Measurements from ENCODE around the gene SRP68.

Gene SRP68

DNA sequence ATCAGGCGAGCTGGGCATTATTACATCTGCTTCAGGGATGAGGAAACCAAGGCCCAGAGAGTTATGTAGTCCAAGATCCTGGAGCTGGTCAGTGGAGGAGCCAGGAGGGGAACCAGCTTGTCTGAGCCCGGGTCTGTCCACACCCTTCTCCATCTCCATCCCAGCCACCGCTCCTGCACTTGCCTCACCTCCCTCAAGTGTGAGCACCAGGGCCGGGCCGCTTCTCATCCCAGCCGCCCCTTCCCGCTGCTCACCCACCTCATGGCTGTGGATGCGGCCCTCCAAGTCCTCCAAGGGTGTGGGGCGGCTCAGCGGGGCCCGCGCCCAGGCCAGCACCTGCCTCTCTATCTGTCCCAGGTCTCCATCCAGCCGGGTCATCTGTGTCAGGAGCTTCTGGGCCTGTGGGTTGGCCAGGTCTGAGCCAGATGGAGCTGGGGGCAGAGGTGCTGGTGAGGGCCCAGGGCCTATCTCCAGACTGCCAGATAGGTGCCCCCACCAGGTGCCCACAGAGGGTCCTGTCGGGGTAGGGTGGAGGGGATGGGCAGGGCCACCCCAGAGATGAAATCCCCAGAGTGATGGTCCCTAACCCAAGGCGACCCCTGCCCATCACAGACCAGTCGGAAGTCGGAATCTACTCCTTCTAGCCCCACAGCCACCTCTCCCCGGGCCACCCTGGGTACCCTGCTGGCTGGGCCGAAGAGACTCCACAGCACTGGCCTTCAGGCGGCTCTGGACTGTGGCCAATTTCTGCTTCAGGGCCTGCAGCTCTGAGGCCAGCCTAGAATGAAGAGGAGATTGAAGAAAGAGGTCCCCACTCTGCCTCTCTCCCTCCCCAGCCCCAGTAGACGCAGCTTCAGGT, 54.6 kb downstream of the SRP68 start:
- DNase-seq (ENCODE audit: low spot score) = no peak

DNA sequence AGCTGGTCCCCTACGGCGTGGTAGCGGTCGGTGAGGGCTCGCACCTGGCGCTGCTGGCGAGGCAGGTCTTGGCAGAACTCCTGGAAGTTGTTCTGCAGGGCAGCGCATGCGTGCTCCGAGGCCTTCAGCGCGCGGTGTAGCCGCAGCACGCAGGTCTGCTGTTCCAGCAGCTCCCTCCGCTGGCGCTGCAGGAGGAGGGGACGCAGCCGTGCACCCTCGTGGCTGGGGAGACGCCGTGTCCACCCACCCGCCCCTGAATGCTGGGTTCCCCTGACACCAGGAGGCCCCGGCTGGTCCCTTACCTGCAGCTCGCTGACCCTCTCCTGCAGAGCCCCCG, 57.4 kb downstream of the SRP68 start:
- DNase-seq (ENCODE audit: low spot score) = no peak

DNA sequence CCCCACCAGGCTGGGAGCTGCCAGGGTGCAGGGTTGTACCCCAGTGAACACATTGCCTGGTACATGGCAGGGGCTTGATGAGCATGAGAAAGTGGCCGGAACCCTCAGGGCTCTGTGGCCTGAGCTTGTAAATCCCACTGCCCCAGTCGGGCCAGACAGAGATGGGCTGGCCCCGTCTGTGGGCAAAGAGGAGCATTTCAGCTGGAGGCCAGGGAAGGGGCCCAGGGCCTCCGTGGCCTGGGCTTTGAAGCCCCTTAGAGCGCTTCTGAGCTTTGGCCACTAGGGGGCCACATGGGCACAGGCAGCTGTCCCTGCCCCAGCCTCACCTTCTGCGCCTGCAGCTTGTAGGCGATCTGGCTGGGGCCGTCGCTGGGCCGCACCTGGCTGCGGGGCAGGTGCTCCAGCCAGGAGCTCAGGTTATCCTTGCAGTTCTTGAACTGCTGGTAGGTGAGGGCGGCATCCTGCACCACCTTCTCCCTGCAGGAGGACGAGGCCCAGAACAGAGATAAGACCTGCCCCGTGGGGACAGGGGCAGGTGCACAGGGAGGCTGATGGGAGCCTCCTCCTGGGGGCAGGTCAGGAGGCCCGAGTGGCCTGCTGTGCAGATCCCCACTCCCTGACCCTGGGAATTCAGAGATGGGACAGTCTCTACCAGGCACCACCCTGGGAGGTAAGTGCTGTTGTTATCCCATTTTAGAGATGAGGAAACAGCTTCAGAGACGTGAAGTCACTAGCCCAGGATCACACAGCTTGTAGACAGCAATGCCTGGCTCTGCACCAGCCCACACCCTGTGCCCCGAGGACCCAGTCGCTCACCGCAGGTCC, 58.0 kb downstream of the SRP68 start:
- peak; percentile 91 for DNase-seq (ENCODE audit: low spot score)

DNA sequence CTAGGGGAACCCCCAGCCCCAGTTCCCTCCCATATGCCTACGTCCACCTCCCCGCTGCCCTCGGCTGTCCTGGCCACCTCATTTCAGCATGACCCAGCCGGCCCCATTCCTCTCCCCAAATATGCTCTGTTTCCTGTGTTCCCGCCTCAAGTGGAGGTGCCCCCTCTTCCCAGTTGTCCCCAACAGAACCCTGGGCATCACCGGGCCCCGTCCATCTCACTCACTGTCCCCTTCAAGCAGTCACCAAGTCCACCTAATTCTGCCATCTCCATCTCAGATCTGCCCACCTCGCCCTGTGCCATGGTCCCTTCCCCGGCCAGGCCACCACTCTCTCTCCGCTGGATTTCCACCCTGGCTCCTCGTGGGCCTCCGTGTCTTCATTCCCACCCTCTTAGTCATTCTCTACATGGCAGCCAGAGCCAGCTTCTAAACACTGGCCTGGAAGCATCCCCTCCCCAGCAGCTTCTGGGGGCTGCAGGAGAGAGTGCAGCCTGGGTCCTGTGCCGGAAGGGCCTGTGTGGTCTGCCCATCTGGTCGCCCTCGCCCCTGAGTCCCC, 58.9 kb downstream of the SRP68 start:
- DNase-seq (ENCODE audit: low spot score) = no peak

DNA sequence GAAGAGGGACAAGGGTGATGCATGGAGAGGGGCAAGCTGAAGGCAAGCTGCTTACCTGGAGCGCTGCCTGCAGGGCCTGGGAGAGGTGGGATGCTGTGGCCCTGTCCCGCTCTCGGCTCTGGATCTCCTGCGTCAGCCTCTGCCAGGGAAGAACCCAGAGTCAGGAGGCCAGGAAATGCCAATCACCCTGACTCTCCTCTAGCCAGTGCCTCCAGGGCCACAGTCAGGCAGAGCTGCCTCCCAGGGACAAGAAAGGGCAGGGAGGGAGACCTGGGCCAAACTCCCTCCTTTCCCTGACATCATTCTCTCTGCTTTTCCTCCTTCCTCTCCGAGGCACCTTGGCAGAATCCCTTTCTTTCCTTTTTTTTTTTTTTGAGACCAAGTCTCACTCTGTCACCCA, 60.4 kb downstream of the SRP68 start:
- no peak for DNase-seq (ENCODE audit: low spot score)

DNA sequence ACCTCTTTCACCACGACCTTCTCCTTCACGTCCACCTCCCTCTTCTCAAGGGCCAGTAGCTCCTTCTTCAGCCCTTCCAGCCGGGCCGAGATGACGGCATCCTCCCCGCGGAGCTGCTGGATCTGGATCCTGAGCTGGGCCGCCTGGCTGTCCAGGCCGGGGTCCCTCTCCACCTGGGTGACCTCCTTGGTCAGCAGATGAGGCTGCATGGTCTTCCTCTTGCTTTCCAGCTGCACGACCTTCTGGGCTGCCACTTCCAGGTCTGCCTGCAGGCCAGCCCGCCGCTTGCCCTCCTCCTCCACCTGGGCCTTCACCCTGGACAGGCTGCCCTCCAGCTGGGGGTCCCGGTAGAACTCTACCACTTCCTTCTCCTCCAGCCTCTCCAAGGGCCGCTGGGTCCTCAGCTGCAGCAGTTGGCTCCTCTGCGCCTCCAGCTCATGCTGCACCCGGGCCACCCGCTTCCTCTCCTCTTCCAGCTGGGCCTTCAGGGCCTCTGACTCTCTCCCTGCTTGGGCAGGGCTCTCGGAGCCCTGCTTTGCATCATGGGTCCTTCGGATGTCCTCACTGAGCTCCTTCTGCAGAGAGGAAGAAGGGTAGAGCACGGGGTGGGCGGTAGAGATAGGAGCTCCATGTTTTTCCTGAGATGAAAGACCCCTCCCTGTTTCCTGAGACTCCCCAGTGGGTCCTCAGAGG, 62.2 kb downstream of the SRP68 start:
- DNase-seq (ENCODE audit: low spot score) = no peak

DNA sequence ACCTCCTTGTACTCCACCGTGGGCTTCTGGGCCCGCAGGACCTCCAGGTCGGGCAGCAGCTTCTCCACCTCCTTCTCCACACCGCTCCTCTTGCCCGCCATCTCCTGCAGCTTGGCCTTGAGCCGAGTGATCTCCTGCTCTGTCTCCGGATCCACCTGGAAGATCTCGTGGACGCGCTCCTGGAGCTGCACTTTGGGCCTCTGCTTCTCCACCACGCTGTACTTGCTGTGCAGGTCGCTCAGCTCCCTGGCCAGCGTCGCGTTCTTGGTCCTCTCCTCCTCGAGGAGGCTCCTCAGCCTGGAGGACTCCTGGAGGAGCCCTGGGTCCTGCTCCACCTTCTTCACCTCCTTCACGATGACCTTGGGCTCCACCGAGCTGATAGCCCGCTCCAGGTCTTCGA, 62.9 kb downstream of the SRP68 start:
- DNase-seq (ENCODE audit: low spot score) = no peak

DNA sequence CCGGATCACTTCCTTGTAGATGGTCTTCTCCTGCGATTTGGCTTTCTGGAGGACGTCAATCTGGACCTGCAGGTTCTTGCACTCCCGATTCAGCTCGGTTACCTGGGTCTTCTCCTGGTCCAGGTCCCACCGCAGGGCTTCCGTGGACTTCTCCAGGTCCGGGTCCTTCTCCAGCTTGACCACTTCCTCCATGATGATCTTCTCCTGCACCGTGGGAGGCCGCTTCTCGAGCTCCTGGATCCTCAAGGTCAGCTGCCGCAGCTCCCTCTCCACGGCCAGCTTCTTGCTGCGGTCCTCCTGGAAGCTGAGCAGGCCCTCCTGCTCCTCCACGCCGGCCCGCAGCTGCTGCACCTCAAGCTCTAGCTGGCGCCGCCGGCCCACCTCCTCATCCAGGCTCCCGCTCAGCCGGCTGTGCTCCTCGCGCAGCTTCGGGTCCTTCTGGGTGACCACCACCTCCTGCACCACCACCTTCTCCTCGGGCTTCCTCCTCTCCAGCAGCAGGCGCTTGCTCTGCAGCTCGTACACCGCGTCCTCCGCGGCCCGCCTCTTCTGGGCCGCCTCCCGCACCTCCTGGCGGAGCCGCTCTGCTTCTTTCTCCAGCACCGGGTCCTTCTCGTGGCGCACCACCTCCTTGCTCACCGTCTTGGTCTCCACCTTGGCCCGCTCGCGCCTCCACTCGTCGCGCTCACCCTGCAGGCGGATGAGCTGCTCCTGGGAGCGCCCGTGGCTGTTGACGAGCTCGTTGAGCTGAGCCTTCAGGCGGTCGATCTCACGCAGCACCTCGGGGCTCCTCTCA, 63.5 kb downstream of the SRP68 start:
- DNase-seq (ENCODE audit: low spot score) = no peak

DNA sequence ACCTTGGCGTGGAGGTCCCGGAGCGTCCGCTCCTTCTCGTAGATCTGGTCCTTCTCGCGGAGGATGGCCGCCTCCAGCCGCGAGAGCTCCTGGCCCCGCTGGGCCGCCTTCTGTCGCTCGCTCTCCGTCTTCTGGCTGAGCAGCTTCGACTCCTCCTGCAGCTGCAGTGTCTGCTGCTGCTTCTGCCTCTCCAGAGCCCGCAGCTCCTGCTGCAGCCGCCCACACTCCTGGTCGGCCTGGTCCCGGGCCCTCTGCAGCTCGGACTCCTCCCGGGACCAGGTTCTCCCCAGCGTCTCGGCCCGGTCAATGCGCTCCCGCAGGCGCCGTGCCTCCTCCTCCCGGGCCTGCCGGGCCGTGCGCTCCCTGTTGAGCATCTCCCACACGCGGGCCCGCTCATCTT, 64.1 kb downstream of the SRP68 start:
- DNase-seq (ENCODE audit: low spot score) = no peak

DNA sequence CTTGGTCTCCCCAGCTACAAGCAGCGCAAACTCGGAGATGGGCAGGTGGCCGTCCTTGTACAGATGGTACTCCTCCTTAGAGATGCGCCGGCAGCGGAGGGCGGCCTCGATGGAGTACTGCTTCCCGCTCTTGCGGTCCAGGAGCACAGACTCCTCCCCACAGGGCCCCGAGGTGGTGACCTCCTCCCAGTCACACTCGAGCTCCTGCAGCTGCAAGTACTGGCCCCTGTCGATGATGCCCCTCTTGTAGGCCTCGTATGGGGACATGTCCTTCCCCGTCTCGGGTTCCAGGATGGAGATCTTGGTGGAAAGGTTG, 64.5 kb downstream of the SRP68 start:
- DNase-seq (ENCODE audit: low spot score) = no peak

DNA sequence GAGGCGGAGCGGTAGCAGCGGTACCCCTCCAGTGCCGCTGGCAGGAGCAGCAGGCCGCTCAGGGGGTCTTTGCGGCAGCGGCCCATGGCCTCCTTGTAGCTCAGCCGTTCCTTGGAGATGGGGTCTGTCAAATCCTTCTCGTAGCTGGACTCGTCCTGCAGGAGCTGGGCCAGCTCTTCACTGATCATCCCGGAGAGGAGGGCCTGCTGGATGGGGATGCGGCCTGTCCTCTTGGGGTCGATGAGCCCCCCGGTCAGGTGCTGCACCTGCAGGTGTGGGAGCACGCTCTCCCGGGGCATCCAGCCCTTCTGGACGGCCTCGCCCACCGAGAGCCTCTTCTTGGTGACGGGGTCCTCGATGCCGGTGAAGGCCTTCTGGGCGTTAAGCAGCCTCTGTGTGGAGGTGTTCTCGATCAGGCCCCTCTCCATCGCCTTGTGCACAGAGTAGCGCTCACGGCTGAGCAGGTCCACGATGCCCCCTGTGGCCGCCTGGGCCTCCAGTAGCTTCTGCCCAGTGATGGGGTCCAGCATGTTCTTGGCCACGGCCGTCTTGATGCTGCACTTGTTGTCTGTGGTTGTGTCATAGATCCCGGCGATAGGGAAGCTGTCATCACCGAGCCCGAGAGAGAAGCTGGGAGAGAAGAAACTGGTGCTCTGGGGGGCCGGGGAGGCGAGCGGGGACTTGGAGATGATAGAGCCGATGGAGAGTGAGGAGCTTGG, 65.0 kb downstream of the SRP68 start:
- no peak for DNase-seq (ENCODE audit: low spot score)

DNA sequence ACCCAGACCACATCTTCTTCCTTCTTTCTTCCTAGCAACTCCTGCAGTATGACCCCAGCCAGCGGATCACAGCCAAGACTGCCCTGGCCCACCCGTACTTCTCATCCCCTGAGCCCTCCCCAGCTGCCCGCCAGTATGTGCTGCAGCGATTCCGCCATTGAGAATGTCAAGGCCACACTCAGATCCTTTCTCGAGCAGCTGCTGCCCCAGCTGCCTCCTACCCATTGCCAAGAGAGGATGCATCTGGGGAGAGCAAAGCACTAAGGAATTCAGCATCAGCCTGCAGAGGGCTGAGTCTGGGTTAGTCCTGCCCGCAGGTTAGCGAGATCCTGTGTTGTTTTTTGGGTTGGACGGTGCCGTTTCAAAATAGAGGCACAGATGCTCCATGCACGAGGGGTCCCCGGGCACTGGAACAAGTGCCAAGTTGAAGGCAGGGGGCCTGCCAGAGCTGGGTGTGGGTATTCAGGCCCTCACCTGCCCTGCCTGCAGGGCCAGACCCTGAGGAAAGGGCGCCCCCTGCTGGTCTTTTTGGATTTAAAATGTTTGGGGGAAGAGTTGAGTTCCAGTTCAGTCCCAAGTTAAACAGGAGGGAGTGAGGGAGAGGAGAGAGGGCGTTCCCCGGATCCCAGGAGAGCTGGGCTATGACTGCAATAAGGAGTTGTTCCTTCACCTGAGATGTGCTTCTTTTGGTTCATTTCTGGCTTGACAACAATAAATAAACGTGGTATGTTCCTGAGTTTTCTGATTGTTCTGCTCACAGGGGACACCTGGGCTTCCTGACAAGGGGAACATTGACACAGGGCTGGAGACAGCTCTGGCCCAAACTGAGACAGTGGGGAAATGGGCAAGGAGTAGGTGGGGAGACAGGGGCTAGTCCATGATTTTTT, 66.8 kb downstream of the SRP68 start:
- peak; percentile 84 for DNase-seq (ENCODE audit: low spot score)

DNA sequence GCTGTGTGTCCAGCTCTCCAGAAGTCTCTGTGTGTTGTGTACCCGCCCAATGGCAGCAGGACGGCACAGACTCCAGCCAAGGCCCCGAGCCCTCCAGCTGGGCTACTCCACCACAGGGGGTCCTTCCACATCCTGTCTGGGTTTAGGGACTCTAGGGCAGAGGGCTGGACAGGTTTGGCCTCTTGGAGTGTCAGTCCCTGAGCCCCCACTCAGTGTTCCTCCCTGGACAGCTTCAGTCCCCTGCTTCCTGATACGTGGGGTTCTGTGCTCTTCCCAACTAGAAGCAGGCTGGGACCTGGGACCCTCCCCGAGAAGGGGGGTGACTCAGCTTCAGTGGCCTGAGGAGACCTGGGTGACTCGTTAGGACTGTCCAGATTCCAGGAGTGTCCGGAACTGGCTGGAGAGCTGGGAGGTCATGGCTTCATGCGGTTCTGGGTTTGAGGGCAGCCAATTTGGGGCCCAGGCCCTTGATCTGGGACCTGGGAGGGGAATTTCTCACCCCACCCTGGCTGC, 67.5 kb downstream of the SRP68 start:
- no peak for DNase-seq (ENCODE audit: low spot score)

DNA sequence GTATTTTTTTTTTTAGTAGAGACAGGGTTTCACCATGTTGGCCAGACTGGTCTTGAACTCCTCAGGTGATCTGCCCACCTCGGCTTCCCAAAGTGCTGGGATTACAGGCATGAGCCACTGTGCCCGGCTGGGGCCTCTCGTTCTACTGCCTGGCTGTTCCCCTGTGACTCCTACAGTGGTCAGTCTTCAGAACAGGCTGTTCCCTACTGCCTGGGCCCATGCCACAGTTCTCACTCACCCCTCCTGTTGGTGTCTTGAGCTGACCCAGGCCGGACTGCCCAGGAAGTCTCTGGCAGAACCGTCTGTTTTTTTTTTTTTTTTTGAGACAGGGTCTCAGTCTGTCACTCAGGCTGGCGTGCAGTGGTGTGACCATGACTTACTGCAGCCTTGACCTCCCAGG, 68.4 kb downstream of the SRP68 start:
- no peak for DNase-seq (ENCODE audit: low spot score)

DNA sequence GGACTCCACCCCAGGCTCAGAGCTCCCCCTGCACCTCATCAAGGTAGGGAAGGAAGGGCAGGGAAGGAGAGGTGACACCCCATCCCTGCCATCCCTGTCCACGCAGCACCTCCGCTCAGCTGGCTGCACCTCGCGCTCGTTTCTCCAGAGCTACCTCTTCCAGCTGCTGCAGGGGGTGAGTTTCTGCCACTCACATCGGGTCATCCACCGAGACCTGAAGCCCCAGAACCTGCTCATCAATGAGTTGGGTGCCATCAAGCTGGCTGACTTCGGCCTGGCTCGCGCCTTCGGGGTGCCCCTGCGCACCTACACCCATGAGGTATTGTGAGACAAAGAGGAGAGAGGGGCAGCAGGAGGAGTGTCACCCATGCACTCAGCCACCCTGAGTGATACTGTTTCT, 70.2 kb downstream of the SRP68 start:
- no peak for DNase-seq (ENCODE audit: low spot score)

DNA sequence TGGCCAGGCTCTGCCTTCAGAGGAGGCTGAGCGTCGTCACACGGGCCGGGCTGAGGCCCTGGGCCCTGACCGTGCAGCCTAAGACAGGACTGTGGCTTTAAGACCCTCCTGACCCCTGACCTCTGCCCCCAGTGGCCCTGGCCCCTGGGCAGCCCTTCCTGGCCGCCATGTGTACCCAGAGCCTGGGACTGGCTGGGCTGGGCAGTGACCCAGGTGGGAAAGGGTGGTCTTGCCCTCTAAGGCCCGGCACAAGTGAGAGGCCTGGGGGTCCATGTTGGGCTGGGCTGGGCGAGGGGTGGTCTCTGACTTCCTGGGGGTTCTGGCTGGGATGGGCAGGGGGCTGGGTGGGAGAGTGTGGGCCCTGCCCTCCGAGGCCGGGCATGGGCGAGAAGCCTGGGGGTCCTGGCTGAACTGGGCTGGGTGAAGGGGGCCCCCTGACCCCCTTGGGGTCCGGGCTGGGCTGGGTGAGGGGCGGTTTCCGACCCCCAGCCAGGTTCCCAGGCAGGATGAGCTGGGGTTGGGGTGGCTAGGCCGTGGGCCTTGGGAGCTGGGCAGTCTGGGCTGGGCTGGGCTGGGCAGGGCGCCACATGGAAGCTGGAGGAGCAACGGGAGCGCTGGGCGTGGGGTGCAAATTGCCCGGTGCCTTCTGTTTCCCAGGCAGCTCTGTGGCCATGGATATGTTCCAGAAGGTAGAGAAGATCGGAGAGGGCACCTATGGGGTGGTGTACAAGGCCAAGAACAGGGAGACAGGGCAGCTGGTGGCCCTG, 71.4 kb downstream of the SRP68 start, which contains the start of gene CDK3:
Gene CDK3, plus strand, starts transcription at position 101 of the 767 bp plus-strand sequence. Its CDS starts 571 bp downstream, at position 672.
- no peak for DNase-seq (ENCODE audit: low spot score)

DNA sequence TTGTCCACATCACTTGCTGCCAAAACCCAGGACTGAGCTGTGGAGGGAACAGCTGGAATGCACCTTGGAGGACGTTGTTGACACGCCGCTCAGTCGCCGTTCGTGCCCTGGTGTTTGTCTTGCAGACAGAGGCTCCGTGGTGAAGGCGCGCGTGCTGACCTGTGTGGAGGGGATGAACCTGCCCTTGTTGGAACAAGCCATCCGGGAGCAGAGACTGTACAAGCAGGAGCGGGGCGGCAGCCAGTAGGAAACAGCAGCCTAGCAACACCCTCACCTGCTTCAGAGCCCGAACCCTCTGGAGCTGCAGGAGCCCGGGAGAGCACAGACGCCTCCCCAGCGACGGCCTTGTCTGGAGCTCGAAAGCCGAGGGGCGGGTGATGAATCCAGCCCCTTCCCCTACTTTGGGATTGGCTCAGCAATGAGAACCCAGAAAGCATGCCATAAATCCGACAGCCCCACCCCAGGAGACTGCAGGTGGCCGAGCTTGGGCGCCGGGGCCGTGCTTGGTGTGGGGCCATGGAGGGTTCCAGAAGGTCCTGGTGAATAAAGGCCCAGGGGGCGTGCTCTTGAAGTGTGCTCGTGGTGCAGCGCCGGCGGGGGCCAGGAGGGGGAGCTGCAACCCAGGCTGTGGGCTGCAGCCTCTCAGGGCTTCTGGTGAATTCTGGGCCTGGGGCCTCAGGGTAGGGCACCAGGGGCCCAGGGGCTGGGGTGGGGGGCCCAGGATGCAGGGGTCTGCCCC, 72.1 kb downstream of the SRP68 start:
- peak; percentile 81 for DNase-seq (ENCODE audit: low spot score)

DNA sequence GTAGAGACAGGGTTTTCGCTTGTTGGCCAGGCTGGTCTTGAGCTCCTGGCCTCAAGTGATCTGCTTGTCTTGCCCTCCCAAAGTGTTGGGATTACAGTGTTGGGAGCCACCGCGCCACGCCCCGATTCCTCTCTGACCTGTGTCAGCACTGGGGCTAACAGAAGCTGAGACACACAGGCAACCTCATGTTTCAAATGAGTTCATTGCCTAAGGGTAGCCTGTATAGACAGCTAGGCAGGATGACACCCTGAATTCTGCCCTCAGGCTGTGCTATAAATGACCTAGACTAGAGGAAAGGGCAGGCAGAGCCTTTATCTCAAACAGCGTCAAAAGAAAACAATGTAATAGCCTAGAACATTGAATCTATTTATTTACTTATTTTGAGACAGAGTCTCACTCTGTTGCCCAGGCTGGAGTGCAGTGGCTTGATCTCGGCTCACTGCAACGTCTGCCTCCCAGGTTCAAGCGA, 74.0 kb downstream of the SRP68 start:
- no peak for DNase-seq (ENCODE audit: low spot score)

Data from AG20443 (cell line).